OCI-LY3 (cell line): ENCODE measurements around the gene NRP1.

Source experiments
- H2AFZ ChIP-seq: fragments of 200-600, 300-600 bp; shearing (Covaris generic); 2 replicates; pipeline ENCODE4 v1.6.0; 2014; ENCODE audit warnings: antibody characterized with exemption, low read depth, low read length
- H3K27ac ChIP-seq: fragments of 200-600, 300-600 bp; sonication (generic); 2 replicates; pipeline ENCODE4 v1.5.1; 2014; ENCODE audit warnings: mild to moderate bottlenecking, low read length, moderate library complexity, mixed read lengths
- H3K27me3 ChIP-seq: fragments of 200-600, 300-600 bp; sonication (generic); 2 replicates; pipeline ENCODE4 v1.6.1; 2014; ENCODE audit warnings: low read depth, low read length, mixed read lengths
- H3K36me3 ChIP-seq: fragments of 200-600, 300-600 bp; sonication (generic); replicated peaks from 2 replicates; pipeline ENCODE3; 2014; ENCODE audit warnings: low read depth, low read length, mixed read lengths
- H3K4me1 ChIP-seq: fragments of 300-600, 200-600 bp; sonication (generic); 2 replicates; pipeline ENCODE4 v1.6.1; 2014; ENCODE audit warnings: low read length, mixed read lengths
- H3K4me2 ChIP-seq: fragments of 200-600, 300-600 bp; sonication (generic); 2 replicates; pipeline ENCODE4 v1.6.1; 2014; ENCODE audit warnings: low read length, mixed read lengths
- H3K4me3 ChIP-seq: fragments of 300-600, 200-600 bp; sonication (generic); 2 replicates; pipeline ENCODE4 v1.5.1; 2014; ENCODE audit warnings: antibody characterized with exemption, mild to moderate bottlenecking, low read length, moderate library complexity
- H3K79me2 ChIP-seq: fragments of 300-600, 200-600 bp; shearing (Covaris generic); 2 replicates; pipeline ENCODE4 v1.6.1; 2014; ENCODE audit warnings: mild to moderate bottlenecking, low read length, mixed read lengths
- H3K9ac ChIP-seq: fragments of 300-600, 200-600 bp; shearing (Covaris generic); 2 replicates; pipeline ENCODE4 v1.6.0; 2014; ENCODE audit warnings: mild to moderate bottlenecking, low read length, moderate library complexity
- H3K9me3 ChIP-seq: fragments of 200-600, 300-600 bp; shearing (Covaris generic); 2 replicates; pipeline ENCODE4 v1.6.1; 2014; ENCODE audit warnings: low read length, mixed read lengths; ENCODE audit not compliant: insufficient read depth
- H4K20me1 ChIP-seq: fragments of 200-600, 300-600 bp; sonication (generic); 2 replicates; pipeline ENCODE4 v1.6.1; 2016; ENCODE audit warnings: low read length, mixed read lengths; ENCODE audit not compliant: insufficient read depth
- EZH2phosphoT487 ChIP-seq: fragments of 200-600 bp; shearing (Covaris generic); IDR thresholded peaks from 2 replicates; pipeline ENCODE4 v1.6.1; 2018; ENCODE audit warnings: antibody characterized with exemption, mixed run types, low read depth
- TF ChIP-seq, protein P1 (sequence below): fragments of 200-600, 300-600 bp; sonication (generic); IDR thresholded peaks from 2 replicates; pipeline ENCODE4 v1.5.1; 2014; ENCODE audit warnings: antibody characterized with exemption, low read length, low read depth

The NRP1 gene

DNA sequence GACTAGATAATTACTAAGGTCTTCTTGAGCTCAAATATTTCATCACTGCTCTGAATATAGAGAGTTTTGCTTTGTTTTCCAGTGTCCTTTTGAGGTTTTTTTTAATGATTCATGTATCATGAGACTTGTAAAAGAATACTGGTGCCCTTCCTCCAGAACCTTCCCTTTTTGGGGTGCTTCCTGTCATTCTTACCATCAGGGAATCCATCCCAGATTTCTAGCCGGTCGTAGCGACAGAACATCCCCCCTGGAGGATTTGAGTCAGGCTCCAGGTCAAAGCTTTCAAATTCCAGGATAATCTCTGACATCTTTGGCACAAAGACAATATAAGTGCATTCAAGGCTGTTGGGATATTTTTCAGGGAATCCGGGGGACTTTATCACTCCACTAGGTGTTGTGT, 71.0 kb downstream of the NRP1 start:
- H3K4me1 ChIP-seq: peaks cover 4% of the 10 kb centered on the region; the same call in 1 of the 2 replicates
- H3K27ac ChIP-seq: no peak overlapping the region
- no peak overlapping the region for H2AFZ ChIP-seq
- no peaks in the 10 kb centered on the region for H4K20me1 ChIP-seq
- no peaks in the 10 kb centered on the region for H3K36me3 ChIP-seq
- no peaks in the 10 kb centered on the region for H3K9me3 ChIP-seq
- H3K9ac ChIP-seq: no peak overlapping the region
- no peaks in the 10 kb centered on the region for H3K79me2 ChIP-seq
- H3K27me3 ChIP-seq: no peaks in the 10 kb centered on the region
- TF ChIP-seq, protein P1, sequence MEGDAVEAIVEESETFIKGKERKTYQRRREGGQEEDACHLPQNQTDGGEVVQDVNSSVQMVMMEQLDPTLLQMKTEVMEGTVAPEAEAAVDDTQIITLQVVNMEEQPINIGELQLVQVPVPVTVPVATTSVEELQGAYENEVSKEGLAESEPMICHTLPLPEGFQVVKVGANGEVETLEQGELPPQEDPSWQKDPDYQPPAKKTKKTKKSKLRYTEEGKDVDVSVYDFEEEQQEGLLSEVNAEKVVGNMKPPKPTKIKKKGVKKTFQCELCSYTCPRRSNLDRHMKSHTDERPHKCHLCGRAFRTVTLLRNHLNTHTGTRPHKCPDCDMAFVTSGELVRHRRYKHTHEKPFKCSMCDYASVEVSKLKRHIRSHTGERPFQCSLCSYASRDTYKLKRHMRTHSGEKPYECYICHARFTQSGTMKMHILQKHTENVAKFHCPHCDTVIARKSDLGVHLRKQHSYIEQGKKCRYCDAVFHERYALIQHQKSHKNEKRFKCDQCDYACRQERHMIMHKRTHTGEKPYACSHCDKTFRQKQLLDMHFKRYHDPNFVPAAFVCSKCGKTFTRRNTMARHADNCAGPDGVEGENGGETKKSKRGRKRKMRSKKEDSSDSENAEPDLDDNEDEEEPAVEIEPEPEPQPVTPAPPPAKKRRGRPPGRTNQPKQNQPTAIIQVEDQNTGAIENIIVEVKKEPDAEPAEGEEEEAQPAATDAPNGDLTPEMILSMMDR: no peak
- TF ChIP-seq EZH2phosphoT487: no peak
- H3K4me2 ChIP-seq: no peak overlapping the region
- H3K4me3 ChIP-seq: no peak overlapping the region

DNA sequence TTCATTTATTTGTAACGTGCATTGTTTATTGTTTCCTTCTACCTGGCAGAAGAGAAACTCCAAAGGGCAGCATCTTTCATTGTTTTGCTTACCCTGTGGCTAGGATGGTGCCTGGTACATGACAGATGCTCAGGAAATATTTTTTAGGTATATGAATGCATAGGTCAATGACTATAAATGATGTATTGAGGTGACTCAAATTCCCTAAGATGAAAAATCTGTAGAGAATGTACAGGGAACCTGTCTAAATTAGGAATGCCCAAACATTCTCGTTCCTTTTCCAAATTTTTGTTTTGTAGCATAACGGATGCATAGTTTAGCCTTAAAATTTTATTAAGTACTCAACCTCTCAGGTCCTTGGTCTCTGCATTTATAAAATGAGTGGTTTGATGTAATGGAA, 71.6 kb downstream of the NRP1 start:
- no peak for TF ChIP-seq EZH2phosphoT487
- TF ChIP-seq, protein P1: no peak
- Histone ChIP-seq H3K36me3 (no peaks in the 10 kb centered on the region), H3K27me3 (no peaks in the 10 kb centered on the region), H2AFZ (no peak overlapping the region), H3K9me3 (no peaks in the 10 kb centered on the region), H3K4me1 (peaks cover 4% of the 10 kb centered on the region; the same call in 1 of the 2 replicates), H3K9ac (no peak overlapping the region), H4K20me1 (no peaks in the 10 kb centered on the region), H3K79me2 (no peaks in the 10 kb centered on the region), H3K4me2 (no peak overlapping the region), H3K27ac (no peak overlapping the region), H3K4me3 (no peak overlapping the region)

DNA sequence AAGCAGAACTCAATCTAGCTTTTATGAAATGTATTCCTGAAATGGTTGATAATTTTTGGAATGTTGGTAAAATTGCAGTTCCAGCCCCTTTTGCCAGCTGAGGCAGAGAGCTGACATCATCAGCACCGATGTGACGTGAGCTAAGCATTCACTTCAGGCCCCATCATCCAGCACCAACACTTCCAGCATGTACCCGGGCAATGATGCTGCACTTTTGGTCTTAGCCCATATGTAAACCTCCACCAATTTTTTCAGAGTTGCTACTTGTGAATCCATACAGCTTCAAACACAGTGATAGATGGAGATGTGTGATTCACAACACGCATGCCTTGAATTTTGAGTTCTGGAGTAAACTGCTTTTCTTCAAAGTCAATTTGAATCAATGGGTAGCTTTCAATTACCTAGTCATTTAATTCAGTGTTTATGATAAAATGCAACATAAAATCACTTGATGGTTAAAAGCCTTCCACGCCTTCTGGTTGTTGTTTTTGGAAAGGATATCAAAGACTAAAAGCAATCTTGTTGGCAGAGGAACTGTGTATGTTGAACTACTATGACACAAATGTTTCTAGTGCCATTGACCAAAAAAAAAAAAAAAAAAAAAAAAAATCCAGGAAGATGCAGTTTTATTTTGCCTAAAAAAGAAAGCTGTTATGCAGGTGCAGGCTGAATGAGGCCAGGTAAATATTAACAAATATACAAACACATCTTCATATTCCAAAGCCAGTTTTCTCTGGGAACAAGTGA, 73.9 kb downstream of the NRP1 start:
- no peak overlapping the region for H3K27ac ChIP-seq
- no peaks in the 10 kb centered on the region for H3K79me2 ChIP-seq
- no peak overlapping the region for H3K4me2 ChIP-seq
- H3K9me3 ChIP-seq: no peaks in the 10 kb centered on the region
- TF ChIP-seq, protein P1: no peak
- no peak for TF ChIP-seq EZH2phosphoT487
- H3K4me1 ChIP-seq: peaks cover 3% of the 10 kb centered on the region; the same call in 1 of the 2 replicates
- H3K4me3 ChIP-seq: no peak overlapping the region
- H3K27me3 ChIP-seq: no peaks in the 10 kb centered on the region
- H3K9ac ChIP-seq: no peak overlapping the region
- no peak overlapping the region for H2AFZ ChIP-seq
- no peaks in the 10 kb centered on the region for H3K36me3 ChIP-seq
- no peaks in the 10 kb centered on the region for H4K20me1 ChIP-seq

DNA sequence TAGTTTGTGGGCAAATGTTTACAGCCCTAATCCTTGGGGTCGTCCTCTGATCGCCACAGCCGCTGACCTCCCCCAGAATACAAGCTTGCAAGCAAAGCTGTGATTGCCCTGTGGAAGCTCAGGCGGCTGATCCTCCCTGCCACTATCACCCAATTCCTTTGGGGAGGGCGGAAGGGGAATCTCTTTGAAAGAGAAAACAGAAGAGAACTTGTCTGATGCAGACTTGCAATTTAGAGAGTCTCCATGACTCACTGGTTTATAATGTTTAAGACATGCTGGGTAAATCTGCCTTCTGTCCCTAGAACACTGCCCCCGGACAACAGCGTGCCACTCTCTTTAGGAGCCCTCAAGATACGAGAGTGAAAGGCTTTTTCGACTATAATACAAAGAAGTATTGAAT, 75.5 kb downstream of the NRP1 start:
- Histone ChIP-seq H3K4me3 (no peak overlapping the region), H3K4me1 (no peaks in the 10 kb centered on the region), H3K36me3 (no peaks in the 10 kb centered on the region), H3K9me3 (no peaks in the 10 kb centered on the region), H3K27me3 (no peaks in the 10 kb centered on the region), H3K27ac (no peak overlapping the region), H4K20me1 (no peaks in the 10 kb centered on the region), H2AFZ (no peak overlapping the region), H3K9ac (no peak overlapping the region), H3K79me2 (no peaks in the 10 kb centered on the region), H3K4me2 (no peak overlapping the region)
- TF ChIP-seq, protein P1: no peak
- TF ChIP-seq EZH2phosphoT487: no peak
